ENCODE results near the gene NKD2.
"Not testable (repeated sequence)": the region's sequence is repeated elsewhere in the genome, so short reads cannot be mapped to it uniquely, and the experiment has no call there.

DNA sequence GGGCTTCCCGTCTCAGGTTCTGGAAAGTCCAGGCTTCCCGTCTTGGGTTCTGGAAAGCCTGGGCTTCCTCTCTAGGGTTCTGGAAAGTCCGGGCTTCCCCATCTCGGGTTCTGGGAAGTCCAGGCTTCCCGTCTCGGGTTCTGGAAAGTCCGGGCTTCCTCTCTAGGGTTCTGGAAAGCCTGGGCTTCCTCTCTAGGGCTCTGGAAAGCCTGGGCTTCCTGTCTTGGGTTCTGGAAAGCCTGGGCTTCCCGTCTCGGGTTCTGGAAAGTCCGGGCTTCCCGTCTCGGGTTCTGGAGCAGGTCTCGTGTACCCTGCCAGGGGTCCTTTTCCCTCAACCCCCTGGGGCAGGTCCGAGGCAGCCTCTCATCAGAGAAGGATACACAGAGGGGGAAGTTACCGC is 74.4 kb downstream of the NKD2 start:
- TF ChIP-seq, protein P1, sequence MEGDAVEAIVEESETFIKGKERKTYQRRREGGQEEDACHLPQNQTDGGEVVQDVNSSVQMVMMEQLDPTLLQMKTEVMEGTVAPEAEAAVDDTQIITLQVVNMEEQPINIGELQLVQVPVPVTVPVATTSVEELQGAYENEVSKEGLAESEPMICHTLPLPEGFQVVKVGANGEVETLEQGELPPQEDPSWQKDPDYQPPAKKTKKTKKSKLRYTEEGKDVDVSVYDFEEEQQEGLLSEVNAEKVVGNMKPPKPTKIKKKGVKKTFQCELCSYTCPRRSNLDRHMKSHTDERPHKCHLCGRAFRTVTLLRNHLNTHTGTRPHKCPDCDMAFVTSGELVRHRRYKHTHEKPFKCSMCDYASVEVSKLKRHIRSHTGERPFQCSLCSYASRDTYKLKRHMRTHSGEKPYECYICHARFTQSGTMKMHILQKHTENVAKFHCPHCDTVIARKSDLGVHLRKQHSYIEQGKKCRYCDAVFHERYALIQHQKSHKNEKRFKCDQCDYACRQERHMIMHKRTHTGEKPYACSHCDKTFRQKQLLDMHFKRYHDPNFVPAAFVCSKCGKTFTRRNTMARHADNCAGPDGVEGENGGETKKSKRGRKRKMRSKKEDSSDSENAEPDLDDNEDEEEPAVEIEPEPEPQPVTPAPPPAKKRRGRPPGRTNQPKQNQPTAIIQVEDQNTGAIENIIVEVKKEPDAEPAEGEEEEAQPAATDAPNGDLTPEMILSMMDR (IDR thresholded peaks at IDR 0.05) = not testable (repeated sequence)
- TF ChIP-seq POLR2A (IDR thresholded peaks at IDR 0.05) = not testable (repeated sequence)

All from adrenal gland (tissue), 5 donors.